ENCODE results near the gene EPHB2.

EPHB2 gene

GRCh38 chr1:22801761-22802160, 91.1 kb downstream of the EPHB2 start:
- DNase-seq (ENCODE audit: low read depth in 2 of 2) = no peak

GRCh38 chr1:22803833-22804232, 93.2 kb downstream of the EPHB2 start:
- no peak for DNase-seq (ENCODE audit: low read depth in 2 of 2)

GRCh38 chr1:22804406-22804805, 93.8 kb downstream of the EPHB2 start:
- DNase-seq (ENCODE audit: low read depth in 2 of 2) = no peak

GRCh38 chr1:22804969-22805671, 94.5 kb downstream of the EPHB2 start:
- no peak for DNase-seq (ENCODE audit: low read depth in 2 of 2)

GRCh38 chr1:22805672-22806038, 95.0 kb downstream of the EPHB2 start:
- no peak for DNase-seq (ENCODE audit: low read depth in 2 of 2)

GRCh38 chr1:22806584-22806983, 95.9 kb downstream of the EPHB2 start:
- no peak for DNase-seq (ENCODE audit: low read depth in 2 of 2)

- no peak for DNase-seq (ENCODE audit: low read depth in 2 of 2)
These were observed 96.7 kb downstream of the EPHB2 start for GRCh38 chr1:22807340-22807739.

GRCh38 chr1:22808186-22808675, 97.6 kb downstream of the EPHB2 start:
- DNase-seq (ENCODE audit: low read depth in 2 of 2) = no peak

- no peak for DNase-seq (ENCODE audit: low read depth in 2 of 2)
These were observed 98.2 kb downstream of the EPHB2 start for GRCh38 chr1:22808676-22809483.

- DNase-seq (ENCODE audit: low read depth in 2 of 2) = no peak
These were observed 99.1 kb downstream of the EPHB2 start for GRCh38 chr1:22809783-22810182.

GRCh38 chr1:22810378-22810777, 99.7 kb downstream of the EPHB2 start:
- no peak for DNase-seq (ENCODE audit: low read depth in 2 of 2)

GRCh38 chr1:22812092-22812880, 101.6 kb downstream of the EPHB2 start:
- no peak for DNase-seq (ENCODE audit: low read depth in 2 of 2)

GRCh38 chr1:22812993-22813790, 102.6 kb downstream of the EPHB2 start:
- no peak for DNase-seq (ENCODE audit: low read depth in 2 of 2)

GRCh38 chr1:22814176-22815042, 103.8 kb downstream of the EPHB2 start:
- DNase-seq (ENCODE audit: low read depth in 2 of 2) = no peak

GRCh38 chr1:22815043-22815365, 104.4 kb downstream of the EPHB2 start:
- DNase-seq (ENCODE audit: low read depth in 2 of 2) = no peak

GRCh38 chr1:22815421-22816066, 104.9 kb downstream of the EPHB2 start:
- DNase-seq (ENCODE audit: low read depth in 2 of 2) = no peak

- no peak for DNase-seq (ENCODE audit: low read depth in 2 of 2)
These were observed 105.6 kb downstream of the EPHB2 start for GRCh38 chr1:22816067-22816775.

- no peak for DNase-seq (ENCODE audit: low read depth in 2 of 2)
These were observed 106.2 kb downstream of the EPHB2 start for GRCh38 chr1:22816803-22817202.

- no peak for DNase-seq (ENCODE audit: low read depth in 2 of 2)
These were observed 106.8 kb downstream of the EPHB2 start for GRCh38 chr1:22817462-22817861.
